Measurements from ENCODE around the gene PC. TPM values are rescaled to one million over a fixed set of nuclear protein-coding genes. Genes with fewer than 3 reads are reported as not detected.

The PC gene
- total RNA-seq, 2 experiments from 2014 or later = 5.6 to 6.5 TPM

- ATAC-seq (no peak), DNase-seq (no peak)
- Mint-ChIP-seq H3K27me3 (no peaks in the 10 kb centered on the region), H3K4me3 (no peak overlapping the region), H3K4me1 (ENCODE audit: low read depth) (no peaks in the 10 kb centered on the region), H3K27ac (no peak overlapping the region), H3K9me3 (no peaks in the 10 kb centered on the region), H3K36me3 (ENCODE audit: low read depth) (no peaks in the 10 kb centered on the region)
- ChIA-PET CTCF (no interaction called here), POLR2A (no interaction called here)
- TF ChIP-seq CTCF (IDR thresholded peaks at IDR 0.05) = no peak
- intact Hi-C loops (cut with micrococcal nuclease) = no loop called here
Observed at GRCh38 chr11:66910669-66911068, 47.5 kb downstream of the PC start.

- TF ChIP-seq CTCF (IDR thresholded peaks at IDR 0.05) = no peak
- intact Hi-C loops (cut with micrococcal nuclease) = no loop called here
- Mint-ChIP-seq H3K27me3 (no peaks in the 10 kb centered on the region), H3K9me3 (no peaks in the 10 kb centered on the region), H3K4me1 (ENCODE audit: low read depth) (no peaks in the 10 kb centered on the region), H3K36me3 (ENCODE audit: low read depth) (no peaks in the 10 kb centered on the region), H3K27ac (no peak overlapping the region), H3K4me3 (no peak overlapping the region)
- ATAC-seq (no peak), DNase-seq (no peak)
- POLR2A ChIA-PET = interaction anchor here (0.5 kb wide), 1 partner anchor 242 kb away, joined by 3 read pairs; no protein-coding TSS in a partner anchor
- CTCF ChIA-PET = no interaction called here
Observed at GRCh38 chr11:66910016-66910415, 48.2 kb downstream of the PC start.

GRCh38 chr11:66909181-66909580, 49.0 kb downstream of the PC start:
- Mint-ChIP-seq H3K27ac (no peak overlapping the region), H3K27me3 (no peaks in the 10 kb centered on the region), H3K4me3 (no peak overlapping the region), H3K9me3 (no peaks in the 10 kb centered on the region), H3K36me3 (ENCODE audit: low read depth) (no peaks in the 10 kb centered on the region), H3K4me1 (ENCODE audit: low read depth) (no peaks in the 10 kb centered on the region)
- TF ChIP-seq CTCF (IDR thresholded peaks at IDR 0.05) = no peak
- ChIA-PET CTCF (no interaction called here), POLR2A (no interaction called here)
- intact Hi-C loops (cut with micrococcal nuclease) = no loop called here
- ATAC-seq = no peak
- DNase-seq = no peak

GRCh38 chr11:66907751-66908630, 50.2 kb downstream of the PC start:
- intact Hi-C loops (cut with micrococcal nuclease) = no loop called here
- no peak overlapping the region for H3K4me3 Mint-ChIP-seq
- no peaks in the 10 kb centered on the region for H3K9me3 Mint-ChIP-seq
- no peak overlapping the region for H3K27ac Mint-ChIP-seq
- ChIA-PET POLR2A (no interaction called here), CTCF (no interaction called here)
- H3K36me3 Mint-ChIP-seq (ENCODE audit: low read depth) = no peaks in the 10 kb centered on the region
- H3K4me1 Mint-ChIP-seq (ENCODE audit: low read depth) = no peaks in the 10 kb centered on the region
- ATAC-seq (no peak), DNase-seq (no peak)
- no peaks in the 10 kb centered on the region for H3K27me3 Mint-ChIP-seq
- TF ChIP-seq CTCF (IDR thresholded peaks at IDR 0.05) = no peak

GRCh38 chr11:66906061-66906733, 52.0 kb downstream of the PC start:
- DNase-seq (no peak), ATAC-seq (no peak)
- CTCF ChIA-PET = no interaction called here
- TF ChIP-seq CTCF (IDR thresholded peaks at IDR 0.05) = no peak
- no peaks in the 10 kb centered on the region for H3K36me3 Mint-ChIP-seq (ENCODE audit: low read depth)
- H3K4me3 Mint-ChIP-seq = no peak overlapping the region
- POLR2A ChIA-PET = no interaction called here
- no peaks in the 10 kb centered on the region for H3K27me3 Mint-ChIP-seq
- intact Hi-C loops (cut with micrococcal nuclease) = no loop called here
- H3K27ac Mint-ChIP-seq = no peak overlapping the region
- H3K4me1 Mint-ChIP-seq (ENCODE audit: low read depth) = no peaks in the 10 kb centered on the region
- H3K9me3 Mint-ChIP-seq = no peaks in the 10 kb centered on the region
